Astrocyte (in vitro differentiated cells and primary cell): ENCODE measurements around the gene NCAPH2. TPM values are rescaled to one million over a fixed set of nuclear protein-coding genes. Genes with fewer than 3 reads are reported as not detected.

Source experiments
- DNase-seq: peaks from one replicate; pipeline ENCODE4 v3.0.0-alpha.2; 2010; ENCODE audit warnings: low read depth
- FAIRE-seq: peaks from 2 replicates; lab custom pipeline; 2011; peaks lifted over from hg19 to GRCh38; lab: Jason Lieb, UNC
- H2AFZ ChIP-seq: 2 replicates; pipeline ENCODE4 v1.6.0; 2012; ENCODE audit warnings: low read depth, low read length, inconsistent platforms
- H3K27ac ChIP-seq: 2 replicates; pipeline ENCODE4 v1.5.1; 2011; ENCODE audit warnings: low read depth, low read length, inconsistent platforms
- H3K27me3 ChIP-seq: 2 replicates; pipeline ENCODE4 v1.6.0; 2011; ENCODE audit warnings: low read length, inconsistent platforms; ENCODE audit not compliant: insufficient read depth
- H3K36me3 ChIP-seq: 2 replicates; pipeline ENCODE4 v1.5.1; 2011; ENCODE audit warnings: low read length, inconsistent platforms; ENCODE audit not compliant: insufficient read depth
- H3K4me1 ChIP-seq: 2 replicates; pipeline ENCODE4 v1.5.1; 2011; ENCODE audit warnings: low read length, inconsistent platforms; ENCODE audit not compliant: insufficient read depth
- H3K4me2 ChIP-seq: 2 replicates; pipeline ENCODE4 v1.6.0; 2012; ENCODE audit warnings: low read length, inconsistent platforms
- H3K4me3 ChIP-seq: 2 replicates; pipeline ENCODE4 v1.5.1; 2011; ENCODE audit warnings: low read depth, mild to moderate bottlenecking, low read length, inconsistent platforms; ENCODE audit not compliant: insufficient read depth
- H3K79me2 ChIP-seq: 2 replicates; pipeline ENCODE4 v1.6.0; 2012; ENCODE audit warnings: mild to moderate bottlenecking, low read length, inconsistent platforms; ENCODE audit not compliant: insufficient read depth
- H3K9ac ChIP-seq: 2 replicates; pipeline ENCODE4 v1.6.0; 2012; ENCODE audit warnings: mild to moderate bottlenecking, low read length, inconsistent platforms
- H3K9me3 ChIP-seq: 2 replicates; pipeline ENCODE4 v1.5.1; 2012; ENCODE audit warnings: low read depth, mild to moderate bottlenecking, low read length, inconsistent platforms; ENCODE audit not compliant: insufficient read depth
- H4K20me1 ChIP-seq: 2 replicates; pipeline ENCODE4 v1.6.0; 2012; ENCODE audit warnings: low read length, inconsistent platforms; ENCODE audit not compliant: insufficient read depth
- H3K27ac Mint-ChIP-seq: one replicate; pipeline ENCODE4 v1.8.0; 2021; ENCODE audit warnings: mild to moderate bottlenecking, mixed read lengths; ENCODE audit not compliant: unreplicated experiment
- H3K27me3 Mint-ChIP-seq: one replicate; pipeline ENCODE4 v1.8.0; 2021; ENCODE audit warnings: low read depth, mixed read lengths; ENCODE audit not compliant: unreplicated experiment
- H3K36me3 Mint-ChIP-seq: one replicate; pipeline ENCODE4 v1.8.0; 2021; ENCODE audit warnings: low read depth, mixed read lengths; ENCODE audit not compliant: unreplicated experiment
- H3K4me1 Mint-ChIP-seq: one replicate; pipeline ENCODE4 v1.8.0; 2021; ENCODE audit warnings: low read depth, mixed read lengths; ENCODE audit not compliant: unreplicated experiment
- H3K4me3 Mint-ChIP-seq: one replicate; pipeline ENCODE4 v1.8.0; 2021; ENCODE audit warnings: mild to moderate bottlenecking, moderate library complexity, mixed read lengths; ENCODE audit not compliant: unreplicated experiment
- H3K9me3 Mint-ChIP-seq: one replicate; pipeline ENCODE4 v1.8.0; 2021; ENCODE audit warnings: mild to moderate bottlenecking, mixed read lengths; ENCODE audit not compliant: unreplicated experiment
- EZH2 ChIP-seq: IDR thresholded peaks from 2 replicates; pipeline ENCODE4 v1.6.1; 2012; ENCODE audit warnings: mild to moderate bottlenecking, low read length, inconsistent platforms; ENCODE audit not compliant: insufficient read depth
- total RNA-seq: library from RNA; stranded (reverse); gene quantifications from 2 replicates; pipeline ENCODE4 v1.2.1, GENCODE V29; 2021
- TF ChIP-seq, protein P1 (sequence below): IDR thresholded peaks from 2 replicates; pipeline ENCODE4 v1.5.1; 2011; ENCODE audit warnings: low read depth, mild to moderate bottlenecking, inconsistent platforms, low read length, moderate library complexity; ENCODE audit not compliant: insufficient read depth

Gene NCAPH2
- total RNA-seq, 1 donor from 2014 or later = 25.6 TPM

DNA sequence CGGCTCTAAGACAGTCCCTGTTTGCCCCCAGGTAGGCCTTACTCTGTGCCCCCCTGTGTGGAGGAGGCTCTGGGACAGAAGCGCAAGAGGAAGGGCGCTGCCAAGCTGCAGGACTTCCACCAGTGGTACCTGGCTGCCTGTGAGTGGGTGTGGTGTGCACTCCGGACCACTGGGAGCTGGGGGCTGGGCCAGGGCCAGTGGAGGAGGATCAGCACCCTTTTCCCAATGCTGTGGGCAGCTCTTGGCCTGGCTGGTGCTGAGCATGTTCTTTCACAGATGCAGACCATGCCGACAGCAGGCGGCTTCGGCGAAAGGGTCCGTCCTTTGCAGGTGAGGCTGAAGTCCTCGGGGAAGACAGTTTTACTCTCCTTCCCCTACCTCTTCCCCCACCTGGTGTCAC, 13.7 kb downstream of the NCAPH2 start:
- H3K4me3 Mint-ChIP-seq = no peak overlapping the region
- H3K27me3 ChIP-seq = no peaks in the 10 kb centered on the region
- H3K4me1 ChIP-seq = peaks cover 16% of the 10 kb centered on the region
- H3K4me1 Mint-ChIP-seq = peaks cover 4% of the 10 kb centered on the region
- H3K36me3 ChIP-seq = no peaks in the 10 kb centered on the region
- no peak overlapping the region for H3K9ac ChIP-seq
- H3K9me3 Mint-ChIP-seq = no peaks in the 10 kb centered on the region
- H2AFZ ChIP-seq = no peak overlapping the region
- H4K20me1 ChIP-seq = peaks cover 30% of the 10 kb centered on the region
- peaks cover 35% of the 10 kb centered on the region for H3K79me2 ChIP-seq
- H3K9me3 ChIP-seq = no peaks in the 10 kb centered on the region
- H3K27ac ChIP-seq = no peak overlapping the region
- TF ChIP-seq, protein P1, sequence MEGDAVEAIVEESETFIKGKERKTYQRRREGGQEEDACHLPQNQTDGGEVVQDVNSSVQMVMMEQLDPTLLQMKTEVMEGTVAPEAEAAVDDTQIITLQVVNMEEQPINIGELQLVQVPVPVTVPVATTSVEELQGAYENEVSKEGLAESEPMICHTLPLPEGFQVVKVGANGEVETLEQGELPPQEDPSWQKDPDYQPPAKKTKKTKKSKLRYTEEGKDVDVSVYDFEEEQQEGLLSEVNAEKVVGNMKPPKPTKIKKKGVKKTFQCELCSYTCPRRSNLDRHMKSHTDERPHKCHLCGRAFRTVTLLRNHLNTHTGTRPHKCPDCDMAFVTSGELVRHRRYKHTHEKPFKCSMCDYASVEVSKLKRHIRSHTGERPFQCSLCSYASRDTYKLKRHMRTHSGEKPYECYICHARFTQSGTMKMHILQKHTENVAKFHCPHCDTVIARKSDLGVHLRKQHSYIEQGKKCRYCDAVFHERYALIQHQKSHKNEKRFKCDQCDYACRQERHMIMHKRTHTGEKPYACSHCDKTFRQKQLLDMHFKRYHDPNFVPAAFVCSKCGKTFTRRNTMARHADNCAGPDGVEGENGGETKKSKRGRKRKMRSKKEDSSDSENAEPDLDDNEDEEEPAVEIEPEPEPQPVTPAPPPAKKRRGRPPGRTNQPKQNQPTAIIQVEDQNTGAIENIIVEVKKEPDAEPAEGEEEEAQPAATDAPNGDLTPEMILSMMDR = no peak
- TF ChIP-seq EZH2 = no peak
- H3K27me3 Mint-ChIP-seq = no peaks in the 10 kb centered on the region
- FAIRE-seq = no peak
- no peak overlapping the region for H3K4me3 ChIP-seq
- H3K36me3 Mint-ChIP-seq = peaks cover 5% of the 10 kb centered on the region
- no peak overlapping the region for H3K4me2 ChIP-seq
- H3K27ac Mint-ChIP-seq = no peak overlapping the region
- DNase-seq = no peak

DNA sequence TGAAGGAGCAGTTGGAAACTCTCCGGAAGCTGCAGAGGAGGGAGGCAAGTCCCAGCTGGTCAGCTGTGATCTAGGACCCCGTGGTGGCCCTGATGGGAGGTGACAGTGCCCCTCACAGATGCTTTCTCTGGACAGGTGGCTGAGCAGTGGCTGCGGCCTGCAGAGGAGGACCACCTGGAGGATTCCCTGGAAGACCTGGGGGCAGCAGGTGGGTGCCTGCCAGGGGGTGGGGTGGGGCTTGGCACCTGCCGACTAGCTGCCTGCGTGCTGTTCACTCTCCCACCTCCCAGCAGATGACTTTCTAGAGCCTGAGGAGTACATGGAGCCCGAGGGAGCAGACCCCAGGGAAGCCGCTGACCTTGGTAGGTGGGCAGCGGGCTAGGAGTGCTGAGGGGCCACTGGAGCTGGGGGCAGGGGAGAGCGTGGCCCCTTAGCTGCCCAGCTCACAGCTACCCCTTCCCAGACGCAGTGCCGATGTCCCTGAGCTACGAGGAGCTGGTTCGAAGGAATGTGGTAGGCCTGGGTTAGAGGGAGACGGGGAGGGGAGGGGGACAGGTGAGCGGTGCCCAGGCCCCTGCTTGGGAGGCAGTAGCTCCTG, 14.3 kb downstream of the NCAPH2 start:
- no peaks in the 10 kb centered on the region for H3K27me3 ChIP-seq
- no peak for TF ChIP-seq EZH2
- TF ChIP-seq, protein P1 = no peak
- H3K79me2 ChIP-seq = peaks cover 36% of the 10 kb centered on the region
- Mint-ChIP-seq H3K27ac (no peak overlapping the region), H3K9me3 (no peaks in the 10 kb centered on the region), H3K4me3 (no peak overlapping the region), H3K4me1 (peaks cover 4% of the 10 kb centered on the region), H3K27me3 (no peaks in the 10 kb centered on the region), H3K36me3 (peaks cover 5% of the 10 kb centered on the region)
- H3K36me3 ChIP-seq = no peaks in the 10 kb centered on the region
- no peak overlapping the region for H3K4me3 ChIP-seq
- peaks cover 25% of the 10 kb centered on the region for H4K20me1 ChIP-seq
- DNase-seq = no peak
- peaks cover 20% of the 10 kb centered on the region for H3K4me1 ChIP-seq
- H3K4me2 ChIP-seq = no peak overlapping the region
- no peak overlapping the region for H3K9ac ChIP-seq
- H3K27ac ChIP-seq = no peak overlapping the region
- H3K9me3 ChIP-seq = no peaks in the 10 kb centered on the region
- no peak for FAIRE-seq
- no peak overlapping the region for H2AFZ ChIP-seq

DNA sequence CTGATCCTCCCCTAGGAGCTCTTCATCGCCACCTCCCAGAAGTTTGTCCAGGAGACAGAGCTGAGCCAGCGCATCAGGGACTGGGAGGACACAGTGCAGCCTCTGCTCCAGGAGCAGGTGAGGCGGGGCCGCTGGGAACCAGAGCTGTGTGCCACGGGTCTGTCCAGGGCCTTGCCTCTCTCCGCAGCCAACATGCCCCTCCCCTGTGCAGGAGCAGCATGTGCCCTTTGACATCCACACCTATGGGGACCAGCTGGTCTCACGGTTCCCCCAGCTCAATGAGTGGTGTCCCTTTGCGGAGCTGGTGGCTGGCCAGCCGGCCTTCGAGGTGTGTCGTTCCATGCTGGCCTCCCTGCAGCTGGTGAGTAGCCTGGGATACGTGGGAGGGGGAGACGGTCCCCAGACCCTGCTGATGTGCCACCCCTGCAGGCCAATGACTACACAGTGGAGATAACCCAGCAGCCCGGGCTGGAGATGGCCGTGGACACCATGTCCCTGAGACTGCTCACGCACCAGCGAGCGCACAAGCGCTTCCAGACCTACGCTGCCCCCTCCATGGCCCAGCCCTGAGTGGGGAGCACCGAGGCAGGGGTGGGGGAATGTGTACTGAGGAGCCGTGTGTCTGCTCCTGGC, 14.9 kb downstream of the NCAPH2 start:
- Histone ChIP-seq H3K4me2 (no peak overlapping the region), H3K27me3 (no peaks in the 10 kb centered on the region), H3K4me3 (no peak overlapping the region), H3K9me3 (no peaks in the 10 kb centered on the region), H4K20me1 (peaks cover 31% of the 10 kb centered on the region), H3K36me3 (no peaks in the 10 kb centered on the region), H3K4me1 (peaks cover 20% of the 10 kb centered on the region), H2AFZ (no peak overlapping the region), H3K9ac (no peak overlapping the region), H3K79me2 (peaks cover 36% of the 10 kb centered on the region), H3K27ac (no peak overlapping the region)
- no peak overlapping the region for H3K4me3 Mint-ChIP-seq
- H3K36me3 Mint-ChIP-seq = peaks cover 5% of the 10 kb centered on the region
- peaks cover 4% of the 10 kb centered on the region for H3K4me1 Mint-ChIP-seq
- H3K9me3 Mint-ChIP-seq = peaks cover 3% of the 10 kb centered on the region
- no peak for FAIRE-seq
- no peaks in the 10 kb centered on the region for H3K27me3 Mint-ChIP-seq
- TF ChIP-seq EZH2 = no peak
- TF ChIP-seq, protein P1 = no peak
- H3K27ac Mint-ChIP-seq = no peak overlapping the region
- DNase-seq = no peak
